Transverse colon (tissue), 4 donors: ENCODE results near the gene TEC. TPM values are rescaled to one million over a fixed set of nuclear protein-coding genes. Genes with fewer than 3 reads are reported as not detected.

Experiments used
- DNase-seq: peaks from one replicate; pipeline ENCODE4 v3.0.0-alpha.2; 2019
- H3K27ac ChIP-seq, 4 donors: fragments of 200-600 bp; sonication (generic); 2 replicates each; pipeline ENCODE4 v1.5.1; 2016 to 2018; ENCODE audit warnings: inconsistent platforms in 4 of 4
- H3K27me3 ChIP-seq: fragments of 200-600 bp; sonication (generic); 2 replicates; pipeline ENCODE4 v1.5.1; 2017; ENCODE audit warnings: inconsistent platforms
- H3K36me3 ChIP-seq, 4 donors: fragments of 200-600 bp; sonication (generic); 2 replicates each; pipeline ENCODE4 v1.5.1; 2017 to 2019; ENCODE audit warnings: inconsistent platforms in 4 of 4
- H3K4me1 ChIP-seq, 4 donors: fragments of 200-600 bp; sonication (generic); 2 replicates each; pipeline ENCODE4 v1.5.1; 2017 to 2020; ENCODE audit warnings: inconsistent platforms in 4 of 4
- H3K4me3 ChIP-seq, 4 donors: fragments of 200-600 bp; sonication (generic); 1 replicate in 1 of 4; 2 replicates in 3 of 4; pipeline versions ENCODE4 v1.5.1 to v1.6.1; 2017 to 2019; ENCODE audit warnings: inconsistent platforms in 4 of 4
- H3K9me3 ChIP-seq, 2 donors: fragments of 200-600 bp; sonication (generic); 2 replicates each; pipeline ENCODE4 v1.5.1; 2017 to 2019; ENCODE audit warnings: inconsistent platforms in 2 of 2
- EP300 ChIP-seq: sonication (generic); formaldehyde crosslinking; IDR thresholded peaks from one replicate; pipeline ENCODE4 v1.6.1; 2017; ENCODE audit warnings: antibody characterized with exemption, low read depth
- POLR2A ChIP-seq: fragments of 450-650 bp; IDR thresholded peaks from one replicate; pipeline ENCODE4 v1.6.1; 2016; ENCODE audit warnings: antibody characterized with exemption, mild to moderate bottlenecking, moderate library complexity
- POLR2AphosphoS5 ChIP-seq, 3 donors: sonication (generic); formaldehyde crosslinking; IDR thresholded peaks; one replicate each; pipeline ENCODE4 v1.6.1; 2016; ENCODE audit warnings: antibody characterized with exemption in 3 of 3
- WGBS, 2 donors: methylation state at CpG; one replicate each; pipeline ENCODE4 v1.1.5; 2018; ENCODE audit warnings: low coverage in 1 of 2; 5-methylcytosine and 5-hydroxymethylcytosine counted together
- in situ Hi-C, 4 donors: fragments of 200-750 bp; cut with MboI; loops; one replicate each; pipeline versions ENCODE4 v1.15.0 to v1.15.1; 2017; ENCODE audit warnings: low sequenced_read_pairs in 3 of 4, low pct_ligation_motif_present in 1 of 4, low pct_unique_long_range_greater_than_20kb in 1 of 4
- intact Hi-C: fragments of 100-400 bp; cut with DNase I; formaldehyde crosslinking; loops from one replicate; pipeline ENCODE4 v1.15.1; 2023; ENCODE audit warnings: low total_unique reads
- total RNA-seq, 4 donors: library from RNA; depleted of rRNA; stranded (reverse); fragments of >200 nt; gene quantifications; one replicate each; pipeline ENCODE4 v1.1.0, GENCODE V29; 2016
- TF ChIP-seq, protein P1 (sequence below), 5 experiments: fragments of 200-600 bp in 3 of 5; fragments of 450-650 bp in 2 of 5; sonication (generic) in 3 of 5; IDR thresholded peaks; 1 replicate in 2 of 5; 2 replicates in 3 of 5; pipeline ENCODE4 v1.5.1; 2016 to 2017; ENCODE audit warnings: antibody characterized with exemption in 5 of 5, inconsistent platforms in 3 of 5, mild to moderate bottlenecking in 2 of 5, moderate library complexity in 1 of 5

Gene TEC
- total RNA-seq, 4 donors from 2014 or later, result 1.2 to 5.1 (median 3.3) TPM

DNA sequence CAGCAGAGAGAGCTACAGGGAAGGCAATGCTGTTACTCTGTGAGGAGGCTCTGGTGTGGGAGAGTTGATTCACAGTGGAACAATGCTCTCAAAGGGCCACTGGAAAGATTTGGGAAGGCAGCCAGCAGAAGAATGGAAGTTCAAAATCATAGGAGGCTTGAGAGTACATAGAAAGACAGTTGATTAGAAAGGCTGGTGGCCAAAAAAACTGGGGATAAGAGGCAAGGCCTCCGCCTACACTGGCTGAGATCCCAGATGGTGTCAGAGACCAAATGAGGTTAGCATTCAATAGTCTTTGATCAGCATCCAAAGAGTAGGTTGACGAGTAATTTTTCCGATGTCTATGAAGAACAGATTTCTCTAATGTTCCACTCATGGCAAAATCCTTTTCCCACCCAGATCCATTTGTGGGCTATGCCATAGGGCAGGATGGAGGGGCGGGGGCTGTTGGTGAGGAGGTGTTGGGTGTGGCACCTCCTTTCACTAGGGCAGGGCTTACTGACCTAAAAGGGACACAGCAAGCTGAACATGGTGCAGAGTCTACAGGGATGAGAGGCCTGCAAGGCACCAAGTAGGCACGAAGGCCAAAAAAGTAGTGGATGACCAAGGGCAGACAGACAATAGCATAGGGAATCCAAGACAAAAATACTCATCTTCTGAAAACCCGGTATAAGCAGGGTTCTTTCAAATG lies 15.1 kb downstream of the TEC start:
- no peak for TF ChIP-seq EP300
- TF ChIP-seq POLR2A, result no peak
- TF ChIP-seq POLR2AphosphoS5 (IDR thresholded peaks at IDR 0.05), result no peak
- TF ChIP-seq, protein P1, sequence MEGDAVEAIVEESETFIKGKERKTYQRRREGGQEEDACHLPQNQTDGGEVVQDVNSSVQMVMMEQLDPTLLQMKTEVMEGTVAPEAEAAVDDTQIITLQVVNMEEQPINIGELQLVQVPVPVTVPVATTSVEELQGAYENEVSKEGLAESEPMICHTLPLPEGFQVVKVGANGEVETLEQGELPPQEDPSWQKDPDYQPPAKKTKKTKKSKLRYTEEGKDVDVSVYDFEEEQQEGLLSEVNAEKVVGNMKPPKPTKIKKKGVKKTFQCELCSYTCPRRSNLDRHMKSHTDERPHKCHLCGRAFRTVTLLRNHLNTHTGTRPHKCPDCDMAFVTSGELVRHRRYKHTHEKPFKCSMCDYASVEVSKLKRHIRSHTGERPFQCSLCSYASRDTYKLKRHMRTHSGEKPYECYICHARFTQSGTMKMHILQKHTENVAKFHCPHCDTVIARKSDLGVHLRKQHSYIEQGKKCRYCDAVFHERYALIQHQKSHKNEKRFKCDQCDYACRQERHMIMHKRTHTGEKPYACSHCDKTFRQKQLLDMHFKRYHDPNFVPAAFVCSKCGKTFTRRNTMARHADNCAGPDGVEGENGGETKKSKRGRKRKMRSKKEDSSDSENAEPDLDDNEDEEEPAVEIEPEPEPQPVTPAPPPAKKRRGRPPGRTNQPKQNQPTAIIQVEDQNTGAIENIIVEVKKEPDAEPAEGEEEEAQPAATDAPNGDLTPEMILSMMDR (IDR thresholded peaks at IDR 0.05), result no peak
- no peak for DNase-seq
- Histone ChIP-seq H3K27me3 (no peaks in the 10 kb centered on the region), H3K9me3 (no peaks in the 10 kb centered on the region), H3K4me3 (no peak overlapping the region), H3K36me3 (no peaks in the 10 kb centered on the region), H3K27ac (no peak overlapping the region), H3K4me1 (peaks cover 0 to 6% (median under 1%) of the 10 kb centered on the region in 4 donors)
- WGBS, 2 donors, result 59 to 68% methylated on average over 3 to 6 of the region's 6 CpGs
- in situ Hi-C loops (no loop called here), intact Hi-C loops (no loop called here)

DNA sequence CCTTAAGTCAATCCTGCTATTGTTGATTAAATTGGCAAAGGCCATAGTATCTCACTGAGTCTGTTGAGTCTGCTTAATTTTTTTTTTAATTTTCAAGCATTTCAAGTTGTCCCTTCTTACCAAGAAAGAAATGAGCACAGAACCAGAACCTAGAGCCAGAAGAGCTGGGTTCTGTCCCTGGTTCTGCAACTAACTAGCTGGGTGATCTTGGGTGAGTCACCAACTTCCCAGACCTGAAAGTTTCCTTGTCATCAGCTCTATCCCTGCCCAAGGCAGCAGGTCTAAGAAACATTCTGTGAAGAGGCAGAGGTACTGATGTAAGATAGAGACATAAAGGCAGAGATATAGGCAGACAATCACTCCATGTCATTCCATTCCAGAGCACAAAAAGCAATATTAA lies 17.3 kb downstream of the TEC start:
- Histone ChIP-seq H3K36me3 (no peaks in the 10 kb centered on the region), H3K27ac (no peak overlapping the region), H3K9me3 (no peaks in the 10 kb centered on the region), H3K4me1 (peaks cover 0 to 8% (median 0%) of the 10 kb centered on the region in 4 donors), H3K4me3 (no peak overlapping the region), H3K27me3 (no peaks in the 10 kb centered on the region)
- no peak for TF ChIP-seq POLR2A
- TF ChIP-seq POLR2AphosphoS5 (IDR thresholded peaks at IDR 0.05), result no peak
- TF ChIP-seq EP300, result no peak
- in situ Hi-C loops (no loop called here), intact Hi-C loops (no loop called here)
- DNase-seq, result no peak

DNA sequence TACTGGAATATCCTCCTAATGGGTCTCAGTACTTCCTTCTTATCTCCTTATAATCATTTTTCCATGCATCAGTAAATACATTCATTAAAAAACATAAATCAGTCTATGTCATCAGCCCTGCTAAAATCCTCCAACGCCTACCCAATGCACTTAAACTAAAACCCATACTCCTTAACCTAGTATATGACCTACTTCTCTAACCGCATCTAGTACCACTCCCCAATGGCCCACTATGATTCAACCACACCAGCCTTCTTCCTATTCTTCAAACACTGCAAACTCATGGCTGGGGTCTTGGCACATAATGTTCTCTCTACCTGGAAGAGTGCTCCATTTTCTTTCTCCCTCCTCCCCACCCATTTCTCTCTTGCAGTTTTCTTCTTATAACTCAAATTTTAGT lies 18.7 kb downstream of the TEC start:
- Histone ChIP-seq H3K9me3 (no peaks in the 10 kb centered on the region), H3K36me3 (no peaks in the 10 kb centered on the region), H3K27me3 (no peaks in the 10 kb centered on the region), H3K27ac (no peak overlapping the region), H3K4me3 (no peak overlapping the region), H3K4me1 (peaks cover 0 to 8% (median 0%) of the 10 kb centered on the region in 4 donors)
- no peak for DNase-seq
- 95 to 100% methylated on average over 2 of the region's 2 CpGs for WGBS, 2 donors
- intact Hi-C loops, result no loop called here
- no peak for TF ChIP-seq POLR2AphosphoS5 (IDR thresholded peaks at IDR 0.05)
- TF ChIP-seq, protein P1 (IDR thresholded peaks at IDR 0.05), result no peak
- TF ChIP-seq EP300, result no peak
- in situ Hi-C loops, result no loop called here

DNA sequence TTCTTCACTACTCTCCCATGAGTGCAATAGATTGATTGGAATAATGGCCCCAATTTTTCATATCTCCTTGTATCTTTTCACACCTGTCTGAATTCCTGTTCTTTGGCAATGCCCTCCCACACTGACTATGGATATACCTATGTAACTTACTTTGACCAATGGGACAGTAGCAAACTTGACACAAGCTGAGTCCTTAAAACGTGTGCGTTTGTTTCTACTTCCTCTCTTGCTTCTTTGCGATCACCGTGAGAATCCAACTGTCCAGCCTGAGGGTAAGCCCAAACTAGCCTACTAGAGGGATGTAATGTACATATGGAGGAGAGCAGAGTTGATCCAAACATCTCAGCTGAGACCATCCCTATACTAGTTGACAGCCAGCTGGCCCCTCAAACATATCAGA lies 19.3 kb downstream of the TEC start:
- H3K4me3 ChIP-seq, result no peak overlapping the region
- no peak for TF ChIP-seq EP300
- no peak for TF ChIP-seq POLR2AphosphoS5 (IDR thresholded peaks at IDR 0.05)
- TF ChIP-seq, protein P1 (IDR thresholded peaks at IDR 0.05), result no peak
- no peak for TF ChIP-seq POLR2A
- no peaks in the 10 kb centered on the region for H3K9me3 ChIP-seq
- WGBS, 2 donors, result 98% methylated on average over 4 of the region's 4 CpGs; no CpG with 5 or more reads in 1 of the 2 donors
- H3K4me1 ChIP-seq, result peaks cover 0 to 8% (median 0%) of the 10 kb centered on the region in 4 donors
- H3K27me3 ChIP-seq, result no peaks in the 10 kb centered on the region
- no peaks in the 10 kb centered on the region for H3K36me3 ChIP-seq
- in situ Hi-C loops, result no loop called here
- DNase-seq, result no peak
- H3K27ac ChIP-seq, result no peak overlapping the region
- intact Hi-C loops, result no loop called here

DNA sequence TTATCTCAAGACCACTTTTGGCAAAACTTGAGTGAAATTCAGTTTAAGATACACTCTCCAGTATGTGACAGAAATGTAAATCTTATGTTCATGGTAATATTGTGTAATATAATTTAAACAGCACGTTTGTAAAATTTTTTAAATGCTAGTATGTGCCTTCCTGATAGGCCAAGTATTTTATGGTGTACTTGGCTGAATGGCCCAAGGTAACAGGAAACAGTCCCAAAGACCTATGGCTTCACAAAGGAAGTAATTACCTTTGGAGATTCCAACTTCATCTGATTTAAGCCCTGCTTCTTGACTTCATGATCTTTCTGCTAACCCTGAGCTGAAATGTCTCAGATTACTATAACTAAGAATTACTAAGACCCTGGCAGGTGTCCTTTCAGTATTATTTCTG lies 20.3 kb downstream of the TEC start:
- no peaks in the 10 kb centered on the region for H3K9me3 ChIP-seq
- DNase-seq, result no peak
- TF ChIP-seq POLR2A (no peak), POLR2AphosphoS5 (IDR thresholded peaks at IDR 0.05) (no peak), EP300 (no peak)
- TF ChIP-seq, protein P1 (IDR thresholded peaks at IDR 0.05), result no peak
- 11 to 32% methylated on average over 1 of the region's 1 CpG for WGBS, 2 donors
- no peak overlapping the region for H3K27ac ChIP-seq
- in situ Hi-C loops (no loop called here), intact Hi-C loops (no loop called here)
- H3K4me3 ChIP-seq, result no peak overlapping the region
- H3K27me3 ChIP-seq, result no peaks in the 10 kb centered on the region
- H3K4me1 ChIP-seq, result peaks cover 0 to 8% (median 0%) of the 10 kb centered on the region in 4 donors
- H3K36me3 ChIP-seq, result no peaks in the 10 kb centered on the region
